H9 (cell line): Measurements from ENCODE around the gene DNAJC17. TPM values are rescaled to one million over a fixed set of nuclear protein-coding genes. Genes with fewer than 3 reads are reported as not detected.

ENCODE experiments used
- DNase-seq: peaks from one replicate; pipeline ENCODE4 v3.0.0-alpha.2; 2017
- H2AFZ ChIP-seq: one replicate; pipeline ENCODE4 v1.6.1; 2013; ENCODE audit warnings: mild to moderate bottlenecking, low read length, control low read depth, moderate library complexity
- H2AK5ac ChIP-seq: 2 replicates; pipeline ENCODE4 v1.6.1; 2013; ENCODE audit warnings: low read length, control low read depth, mixed read lengths; ENCODE audit not compliant: insufficient read length
- H2BK120ac ChIP-seq: one replicate; pipeline ENCODE4 v1.6.1; 2013; ENCODE audit warnings: low read depth, mild to moderate bottlenecking, low read length, control low read depth, inconsistent platforms; ENCODE audit not compliant: poor library complexity, severe bottlenecking
- H2BK12ac ChIP-seq: 2 replicates; pipeline ENCODE4 v1.6.1; 2013; ENCODE audit warnings: low read length, control low read depth, mixed read lengths, low read depth; ENCODE audit not compliant: insufficient read length
- H2BK15ac ChIP-seq: 2 replicates; pipeline ENCODE4 v1.6.1; 2013; ENCODE audit warnings: low read depth, low read length, control low read depth
- H2BK20ac ChIP-seq: one replicate; pipeline ENCODE4 v1.6.1; 2013; ENCODE audit warnings: low read depth, mild to moderate bottlenecking, low read length, control low read depth, inconsistent platforms; ENCODE audit not compliant: poor library complexity, severe bottlenecking
- H2BK5ac ChIP-seq: 2 replicates; pipeline ENCODE4 v1.6.1; 2013; ENCODE audit warnings: low read length, control low read depth, mixed read lengths; ENCODE audit not compliant: insufficient read length
- H3K14ac ChIP-seq: 2 replicates; pipeline ENCODE4 v1.6.1; 2013; ENCODE audit warnings: low read length, control low read depth; ENCODE audit not compliant: insufficient read depth
- H3K18ac ChIP-seq: 2 replicates; pipeline ENCODE4 v1.6.1; 2013; ENCODE audit warnings: low read depth, mild to moderate bottlenecking, mixed read lengths, low read length, control low read depth; ENCODE audit not compliant: insufficient read length
- H3K23ac ChIP-seq: 2 replicates; pipeline ENCODE4 v1.6.1; 2013; ENCODE audit warnings: low read length, control low read depth, mixed read lengths, low read depth; ENCODE audit not compliant: insufficient read length
- H3K23me2 ChIP-seq: 2 replicates; pipeline ENCODE4 v1.6.1; 2013; ENCODE audit warnings: low read depth, mild to moderate bottlenecking, mixed read lengths, low read length, control low read depth; ENCODE audit not compliant: insufficient read length, poor library complexity, severe bottlenecking
- H3K27ac ChIP-seq: 2 replicates; pipeline ENCODE4 v1.5.1; 2013; ENCODE audit warnings: low read length, control low read depth, mixed read lengths, low read depth; ENCODE audit not compliant: insufficient read length
- H3K27me3 ChIP-seq: 2 replicates; pipeline ENCODE4 v1.6.1; 2013; ENCODE audit warnings: low read length, control low read depth, inconsistent platforms; ENCODE audit not compliant: insufficient read depth
- H3K4ac ChIP-seq: 2 replicates; pipeline ENCODE4 v1.6.1; 2013; ENCODE audit warnings: low read depth, mild to moderate bottlenecking, control low read depth, inconsistent platforms, low read length, moderate library complexity
- H3K4me1 ChIP-seq: 2 replicates; pipeline ENCODE4 v1.6.1; 2013; ENCODE audit warnings: low read length, control low read depth, inconsistent platforms; ENCODE audit not compliant: insufficient read depth
- H3K4me2 ChIP-seq: 2 replicates; pipeline ENCODE4 v1.6.1; 2013; ENCODE audit warnings: low read length, control low read depth, mixed read lengths; ENCODE audit not compliant: insufficient read length, insufficient read depth
- H3K56ac ChIP-seq: 2 replicates; pipeline ENCODE4 v1.6.1; 2013; ENCODE audit warnings: low read depth, mild to moderate bottlenecking, mixed read lengths, low read length, control low read depth; ENCODE audit not compliant: insufficient read length
- H3K79me1 ChIP-seq: 2 replicates; pipeline ENCODE4 v1.6.1; 2013; ENCODE audit warnings: low read depth, mild to moderate bottlenecking, moderate library complexity, low read length, control low read depth, inconsistent platforms; ENCODE audit not compliant: insufficient read depth, poor library complexity, severe bottlenecking
- H3K79me2 ChIP-seq: 2 replicates; pipeline ENCODE4 v1.6.1; 2013; ENCODE audit warnings: low read length, control low read depth, inconsistent platforms; ENCODE audit not compliant: insufficient read depth
- H3K9ac ChIP-seq: 2 replicates; pipeline ENCODE4 v1.6.1; 2013; ENCODE audit warnings: low read length, control low read depth, mixed read lengths; ENCODE audit not compliant: insufficient read length; ENCODE audit errors: extremely low read depth
- H3K9me3 ChIP-seq: one replicate; pipeline ENCODE4 v1.6.1; 2013; ENCODE audit warnings: low read depth, low read length, inconsistent platforms; ENCODE audit not compliant: control insufficient read depth
- H3T11ph ChIP-seq: one replicate; pipeline ENCODE4 v1.6.1; 2013; ENCODE audit warnings: mild to moderate bottlenecking, low read length, control low read depth, inconsistent platforms
- H4K20me1 ChIP-seq: one replicate; pipeline ENCODE4 v1.6.1; 2013; ENCODE audit not compliant: control insufficient read depth, insufficient read length, insufficient read depth
- H4K5ac ChIP-seq: 2 replicates; pipeline ENCODE4 v1.6.1; 2013; ENCODE audit warnings: low read depth, mild to moderate bottlenecking, mixed read lengths, low read length, control low read depth; ENCODE audit not compliant: insufficient read length
- H4K8ac ChIP-seq: replicated peaks from 2 replicates; pipeline ENCODE4 v1.6.1; 2013; ENCODE audit warnings: low read length, control low read depth, mixed read lengths, low read depth; ENCODE audit not compliant: insufficient read length
- H4K91ac ChIP-seq: 2 replicates; pipeline ENCODE4 v1.6.1; 2013; ENCODE audit warnings: low read depth, mild to moderate bottlenecking, moderate library complexity, mixed read lengths, low read length, control low read depth; ENCODE audit not compliant: insufficient read length
- H3K27ac Mint-ChIP-seq, 3 experiments: 2 replicates in 2 of 3; 3 replicates in 1 of 3; pipeline ENCODE4 v1.8.0; 2020 to 2021; ENCODE audit warnings: mixed read lengths in 3 of 3, mild to moderate bottlenecking in 1 of 3, moderate library complexity in 1 of 3
- H3K27me3 Mint-ChIP-seq: 2 replicates; pipeline ENCODE4 v1.8.0; 2021; ENCODE audit warnings: low read depth, mild to moderate bottlenecking, moderate library complexity, mixed read lengths
- H3K36me3 Mint-ChIP-seq, 3 experiments: 2 replicates in 2 of 3; 3 replicates in 1 of 3; pipeline ENCODE4 v1.8.0; 2020 to 2021; ENCODE audit warnings: low read depth in 3 of 3, mixed read lengths in 3 of 3; ENCODE audit not compliant: insufficient read depth in 1 of 3
- H3K4me1 Mint-ChIP-seq, 2 experiments: 2 replicates each; pipeline ENCODE4 v1.8.0; 2020; ENCODE audit warnings: mixed read lengths in 2 of 2
- H3K4me3 Mint-ChIP-seq, 2 experiments: 2 replicates in 1 of 2; 3 replicates in 1 of 2; pipeline ENCODE4 v1.8.0; 2020 to 2021; ENCODE audit warnings: mild to moderate bottlenecking in 2 of 2, mixed read lengths in 2 of 2, moderate library complexity in 1 of 2
- H3K9me3 Mint-ChIP-seq, 2 experiments: 2 replicates in 1 of 2; 3 replicates in 1 of 2; pipeline ENCODE4 v1.8.0; 2020; ENCODE audit warnings: mild to moderate bottlenecking in 2 of 2, mixed read lengths in 2 of 2, moderate library complexity in 1 of 2
- WGBS: extraction: QIAGEN DNeasy Blood & Tissue Kit; methylation state at CpG from one replicate; pipeline ENCODE4 v1.1.7; 2013; ENCODE audit warnings: missing lambda C conversion rate, low lambda C conversion rate, mixed read lengths; ENCODE audit not compliant: insufficient read length; ENCODE audit errors: extremely low coverage; 5-methylcytosine and 5-hydroxymethylcytosine counted together
- total RNA-seq: library from RNA; stranded (reverse); gene quantifications from 2 replicates; pipeline ENCODE4 v1.2.1, GENCODE V29; 2021
- TF ChIP-seq, protein P1 (sequence below): fragments of 200-600 bp; sonication (generic); conservative IDR thresholded peaks from 3 replicates; pipeline ENCODE4 v1.8.0; 2021; ENCODE audit warnings: antibody characterized with exemption, mild to moderate bottlenecking

Gene DNAJC17
- total RNA-seq, 1 experiment from 2014 or later, result 38.3 TPM

DNA sequence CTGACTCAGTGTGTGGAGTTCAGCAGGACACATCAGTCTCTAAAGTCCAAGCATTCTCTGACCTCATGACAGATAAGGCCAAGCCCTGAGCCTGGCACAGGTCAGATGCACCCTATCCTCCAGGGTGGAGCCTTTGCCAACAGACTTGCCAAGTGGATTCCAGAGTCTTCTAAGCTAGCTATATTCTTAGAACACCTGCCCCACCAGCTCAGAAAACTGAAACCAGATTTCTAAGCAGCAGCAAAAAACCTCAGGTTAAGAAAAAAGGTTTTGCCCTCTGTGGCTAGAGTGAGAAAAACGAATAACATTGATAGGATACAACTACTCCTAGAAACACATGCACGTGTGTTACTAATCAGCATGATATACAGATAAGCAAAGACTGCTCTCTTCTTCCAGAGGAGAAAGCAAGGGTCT lies 63.8 kb downstream of the DNAJC17 start:
- H2BK120ac ChIP-seq, result no peak overlapping the region
- H2BK20ac ChIP-seq, result no peak overlapping the region
- Mint-ChIP-seq H3K4me3 (no peak overlapping the region), H3K27me3 (no peaks in the 10 kb centered on the region), H3K9me3 (no peaks in the 10 kb centered on the region), H3K4me1 (peaks cover 30 to 37% of the 10 kb centered on the region in 2 experiments), H3K36me3 (peaks cover 5 to 31% (median 17%) of the 10 kb centered on the region in 3 experiments; a peak in 5 of 7 replicates), H3K27ac (no peak overlapping the region)
- H4K91ac ChIP-seq, result no peak overlapping the region
- H3K4me2 ChIP-seq, result no peak overlapping the region
- H2BK15ac ChIP-seq, result no peak overlapping the region
- H4K5ac ChIP-seq, result no peak overlapping the region
- no peaks in the 10 kb centered on the region for H3K79me2 ChIP-seq
- H4K20me1 ChIP-seq, result no peaks in the 10 kb centered on the region
- peaks cover 12% of the 10 kb centered on the region for H3K4me1 ChIP-seq
- no peak overlapping the region for H3K4ac ChIP-seq
- WGBS, result no CpG with 5 or more reads among the region's 2 CpGs
- no peaks in the 10 kb centered on the region for H3K79me1 ChIP-seq
- H4K8ac ChIP-seq, result no peak overlapping the region
- H3T11ph ChIP-seq, result no peak overlapping the region
- TF ChIP-seq, protein P1, sequence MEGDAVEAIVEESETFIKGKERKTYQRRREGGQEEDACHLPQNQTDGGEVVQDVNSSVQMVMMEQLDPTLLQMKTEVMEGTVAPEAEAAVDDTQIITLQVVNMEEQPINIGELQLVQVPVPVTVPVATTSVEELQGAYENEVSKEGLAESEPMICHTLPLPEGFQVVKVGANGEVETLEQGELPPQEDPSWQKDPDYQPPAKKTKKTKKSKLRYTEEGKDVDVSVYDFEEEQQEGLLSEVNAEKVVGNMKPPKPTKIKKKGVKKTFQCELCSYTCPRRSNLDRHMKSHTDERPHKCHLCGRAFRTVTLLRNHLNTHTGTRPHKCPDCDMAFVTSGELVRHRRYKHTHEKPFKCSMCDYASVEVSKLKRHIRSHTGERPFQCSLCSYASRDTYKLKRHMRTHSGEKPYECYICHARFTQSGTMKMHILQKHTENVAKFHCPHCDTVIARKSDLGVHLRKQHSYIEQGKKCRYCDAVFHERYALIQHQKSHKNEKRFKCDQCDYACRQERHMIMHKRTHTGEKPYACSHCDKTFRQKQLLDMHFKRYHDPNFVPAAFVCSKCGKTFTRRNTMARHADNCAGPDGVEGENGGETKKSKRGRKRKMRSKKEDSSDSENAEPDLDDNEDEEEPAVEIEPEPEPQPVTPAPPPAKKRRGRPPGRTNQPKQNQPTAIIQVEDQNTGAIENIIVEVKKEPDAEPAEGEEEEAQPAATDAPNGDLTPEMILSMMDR, result no peak
- H3K23me2 ChIP-seq, result no peaks in the 10 kb centered on the region
- no peak overlapping the region for H2AFZ ChIP-seq
- H3K56ac ChIP-seq, result no peak overlapping the region
- no peak for DNase-seq
- no peaks in the 10 kb centered on the region for H3K9me3 ChIP-seq
- H3K27ac ChIP-seq, result no peak overlapping the region
- H3K14ac ChIP-seq, result no peak overlapping the region
- H2BK5ac ChIP-seq, result no peak overlapping the region
- no peak overlapping the region for H3K9ac ChIP-seq
- H2BK12ac ChIP-seq, result no peak overlapping the region
- no peak overlapping the region for H2AK5ac ChIP-seq
- H3K27me3 ChIP-seq, result no peaks in the 10 kb centered on the region
- no peak overlapping the region for H3K18ac ChIP-seq
- no peak overlapping the region for H3K23ac ChIP-seq
